Adipocyte (in vitro differentiated cells): ENCODE data around the gene C2CD5.

ENCODE experiments used
- DNase-seq: peaks from one replicate; pipeline ENCODE4 v3.0.0-alpha.2; 2015; ENCODE audit warnings: low read depth
- H3K27me3 ChIP-seq: replicated peaks from 2 replicates; pipeline ENCODE4 v1.7.0; 2013; ENCODE audit warnings: mild to moderate bottlenecking, low read length, moderate library complexity; ENCODE audit not compliant: control insufficient read depth, insufficient read depth
- H3K36me3 ChIP-seq: 2 replicates; pipeline ENCODE4 v1.7.0; 2013; ENCODE audit warnings: low read length, mild to moderate bottlenecking, moderate library complexity; ENCODE audit not compliant: control insufficient read depth, insufficient read depth, severe bottlenecking
- H3K4me1 ChIP-seq: 2 replicates; pipeline ENCODE4 v1.7.0; 2013; ENCODE audit warnings: mild to moderate bottlenecking, low read length, moderate library complexity; ENCODE audit not compliant: control insufficient read depth, insufficient read depth
- H3K4me3 ChIP-seq: 2 replicates; pipeline ENCODE4 v1.7.0; 2013; ENCODE audit warnings: mild to moderate bottlenecking, low read length, moderate library complexity
- H3K9ac ChIP-seq: 2 replicates; pipeline ENCODE4 v1.7.0; 2013; ENCODE audit warnings: mild to moderate bottlenecking, low read length, moderate library complexity
- H3K9me3 ChIP-seq: 2 replicates; pipeline ENCODE4 v1.7.0; 2013; ENCODE audit warnings: mild to moderate bottlenecking, low read length, moderate library complexity; ENCODE audit not compliant: control insufficient read depth

C2CD5 gene

GRCh38 chr12:22412581-22412980 is 131.8 kb downstream of the C2CD5 start:
- H3K36me3 ChIP-seq, result no peaks in the 10 kb centered on the region
- peaks cover 7% of the 10 kb centered on the region for H3K4me1 ChIP-seq
- no peaks in the 10 kb centered on the region for H3K27me3 ChIP-seq
- H3K9me3 ChIP-seq, result no peaks in the 10 kb centered on the region
- no peak for DNase-seq
- H3K4me3 ChIP-seq, result no peak overlapping the region
- H3K9ac ChIP-seq, result no peak overlapping the region

- DNase-seq, result no peak
- Histone ChIP-seq H3K36me3 (no peaks in the 10 kb centered on the region), H3K4me3 (no peak overlapping the region), H3K9me3 (no peaks in the 10 kb centered on the region), H3K27me3 (no peaks in the 10 kb centered on the region), H3K4me1 (peaks cover 3% of the 10 kb centered on the region), H3K9ac (no peak overlapping the region)
Observed at GRCh38 chr12:22410486-22410885, 133.9 kb downstream of the C2CD5 start.

- Histone ChIP-seq H3K36me3 (no peaks in the 10 kb centered on the region), H3K9ac (no peak overlapping the region)
Observed at GRCh38 chr12:22409377-22410164, 134.8 kb downstream of the C2CD5 start.

GRCh38 chr12:22408610-22409376 is 135.5 kb downstream of the C2CD5 start:
- Histone ChIP-seq H3K27me3 (no peaks in the 10 kb centered on the region), H3K9ac (no peak overlapping the region), H3K9me3 (no peaks in the 10 kb centered on the region), H3K36me3 (no peaks in the 10 kb centered on the region), H3K4me3 (no peak overlapping the region), H3K4me1 (no peaks in the 10 kb centered on the region)
- no peak for DNase-seq

More at GRCh38 chr12:22409377-22410164, 134.8 kb downstream of the C2CD5 start:
- no peaks in the 10 kb centered on the region for H3K27me3 ChIP-seq
- H3K4me3 ChIP-seq, result no peak overlapping the region
- no peak for DNase-seq
- H3K9me3 ChIP-seq, result no peaks in the 10 kb centered on the region
- no peaks in the 10 kb centered on the region for H3K4me1 ChIP-seq

- H3K9ac ChIP-seq, result no peak overlapping the region
- H3K4me1 ChIP-seq, result no peaks in the 10 kb centered on the region
- H3K27me3 ChIP-seq, result no peaks in the 10 kb centered on the region
- no peak overlapping the region for H3K4me3 ChIP-seq
- no peak for DNase-seq
- no peaks in the 10 kb centered on the region for H3K36me3 ChIP-seq
- H3K9me3 ChIP-seq, result no peaks in the 10 kb centered on the region
Observed at GRCh38 chr12:22407397-22407796, 136.9 kb downstream of the C2CD5 start.

- Histone ChIP-seq H3K27me3 (no peaks in the 10 kb centered on the region), H3K36me3 (no peaks in the 10 kb centered on the region), H3K4me1 (no peaks in the 10 kb centered on the region), H3K9ac (no peak overlapping the region), H3K4me3 (no peak overlapping the region), H3K9me3 (no peaks in the 10 kb centered on the region)
- no peak for DNase-seq
Observed at GRCh38 chr12:22406627-22407026, 137.7 kb downstream of the C2CD5 start.

GRCh38 chr12:22399464-22400180 is 144.7 kb downstream of the C2CD5 start:
- peaks cover 7% of the 10 kb centered on the region for H3K4me1 ChIP-seq
- H3K9me3 ChIP-seq, result peaks cover 1% of the 10 kb centered on the region
- peaks cover 3% of the 10 kb centered on the region for H3K27me3 ChIP-seq
- no peak overlapping the region for H3K9ac ChIP-seq
- no peak for DNase-seq
- H3K4me3 ChIP-seq, result no peak overlapping the region
- H3K36me3 ChIP-seq, result no peaks in the 10 kb centered on the region
